Measurements from ENCODE around the gene COX7A2L. TPM values are rescaled to one million over a fixed set of nuclear protein-coding genes. Genes with fewer than 3 reads are reported as not detected.

COX7A2L gene
- total and polyA plus RNA-seq, 9 of the 15 experiments (the other 6 are each of a cell fraction or from before 2014, with no cell fraction given) = 118 to 481 (median 163) TPM

DNA sequence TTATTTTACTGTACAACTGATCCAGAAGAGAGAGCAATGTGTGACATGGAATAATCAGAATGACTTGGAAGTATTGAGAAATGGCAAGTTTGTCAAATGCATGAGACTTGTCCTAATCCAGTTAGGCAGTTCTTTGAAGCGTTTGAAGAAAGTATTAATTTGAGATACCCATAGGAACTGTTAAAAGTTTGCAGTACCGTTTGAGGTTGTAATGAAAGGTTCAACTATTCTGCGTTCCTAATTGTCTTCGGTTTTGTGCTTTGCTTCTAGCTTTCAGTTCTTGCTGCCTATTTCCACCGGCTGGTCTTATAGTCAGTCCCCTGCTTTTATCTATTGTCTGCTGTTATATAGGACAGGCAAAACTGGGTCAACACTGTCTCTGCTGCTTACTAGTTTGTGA, 41.8 kb downstream of the COX7A2L start:
- H2AFZ ChIP-seq (ENCODE audit: low read depth, low read length) = no peak overlapping the region
- no peak for ATAC-seq
- FAIRE-seq = no peak
- H3K27ac ChIP-seq (ENCODE audit: extremely low read depth, low read depth, low read length) = no peak overlapping the region
- in situ Hi-C loops (cut with MboI) (no loop called here), intact Hi-C loops (cut with micrococcal nuclease) (no loop called here)
- no peak overlapping the region for H3K9ac ChIP-seq (ENCODE audit: insufficient read depth in 1 of 2, low read depth in 2 of 2, low read length in 2 of 2)
- H3K4me2 ChIP-seq (ENCODE audit: insufficient read depth, low read length) = no peak overlapping the region
- no peak overlapping the region for H3K4me3 ChIP-seq
- WGBS (ENCODE audit: insufficient coverage, low coverage, missing lambda C conversion rate) = 99% methylated on average over 5 of the region's 5 CpGs
- POLR2A ChIA-PET = no interaction called here
- BruUV-seq (replicated peaks) = no TSS peak
- H3K27me3 ChIP-seq (ENCODE audit: control insufficient read depth in 2 of 2, insufficient read depth in 2 of 2, low read length in 2 of 2) = no peaks in the 10 kb centered on the region
- no peak for DNase-seq (ENCODE audit: extremely low read depth in 1 of 4, low spot score in 3 of 4)
- H3K36me3 ChIP-seq (ENCODE audit: control insufficient read depth, insufficient read depth, low read length) = peaks cover 23% of the 10 kb centered on the region; the same call in 2 of the 3 replicates
- no peak for TF ChIP-seq MTA3 (IDR thresholded peaks at IDR 0.05; ENCODE audit: borderline replicate concordance)
- TF ChIP-seq ZBTB8A (IDR thresholded peaks at IDR 0.05; ENCODE audit: partially characterized antibody) = no peak
- no peak for TF ChIP-seq CBFA2T2 (conservative IDR thresholded peaks at IDR 0.05)
- H4K20me1 ChIP-seq (replicated peaks; ENCODE audit: control insufficient read depth, insufficient read depth, low read length) = no peaks in the 10 kb centered on the region
- H3K79me2 ChIP-seq (ENCODE audit: control insufficient read depth, insufficient read depth, low read length) = no peaks in the 10 kb centered on the region
- H3K9me3 ChIP-seq (replicated peaks; ENCODE audit: control insufficient read depth, insufficient read depth, low read depth, low read length) = no peaks in the 10 kb centered on the region
- H3K9me1 ChIP-seq (ENCODE audit: control insufficient read depth, insufficient read depth, low read length) = no peaks in the 10 kb centered on the region
- CTCF ChIA-PET (ENCODE audit: low intra/inter-chr PET ratio) = no interaction called here
- H3K4me1 ChIP-seq (replicated peaks in 1 of 2; ENCODE audit: control insufficient read depth in 2 of 2, insufficient read depth in 2 of 2, low read length in 2 of 2) = no peaks in the 10 kb centered on the region

- ChIA-PET POLR2A (no interaction called here), CTCF (ENCODE audit: low intra/inter-chr PET ratio) (interaction anchor here (0.6 kb wide), 1 partner anchor 1895 kb away, joined by 3 read pairs; no protein-coding TSS in a partner anchor)
- TF ChIP-seq ARNT (IDR thresholded peaks at IDR 0.05) (no peak), ADNP (tag; IDR thresholded peaks at IDR 0.05) (no peak), DIDO1 (tag; IDR thresholded peaks at IDR 0.05; ENCODE audit: low read depth) (no peak), POLR3G (IDR thresholded peaks at IDR 0.05; ENCODE audit: extremely low read depth, insufficient read length, insufficient replicate concordance) (no peak), NUFIP1 (IDR thresholded peaks at IDR 0.05; ENCODE audit: partially characterized antibody) (no peak), TAF15 (IDR thresholded peaks at IDR 0.05; ENCODE audit: low read depth, low read length) (no peak), KLF16 (IDR thresholded peaks at IDR 0.05) (no peak), ZKSCAN1 (IDR thresholded peaks at IDR 0.05; ENCODE audit: low read depth, low read length) (no peak), ZNF41 (CRISPR knock-in tag; conservative IDR thresholded peaks at IDR 0.05) (no peak), PHF20 (IDR thresholded peaks at IDR 0.05; ENCODE audit: partially characterized antibody) (no peak), FOXM1 (IDR thresholded peaks at IDR 0.05; ENCODE audit: low read depth) (no peak), FOXM1 (CRISPR knock-in tag; IDR thresholded peaks at IDR 0.05; ENCODE audit: low read depth) (no peak)
- in situ Hi-C loops (cut with MboI) = no loop called here
- FAIRE-seq (no peak), ATAC-seq (no peak), DNase-seq (ENCODE audit: extremely low read depth in 1 of 4, low spot score in 3 of 4) (no peak)
- Histone ChIP-seq H3K27ac (ENCODE audit: extremely low read depth, low read depth, low read length) (no peak overlapping the region), H3K4me3 (no peak overlapping the region), H2AFZ (ENCODE audit: low read depth, low read length) (no peak overlapping the region), H3K79me2 (ENCODE audit: control insufficient read depth, insufficient read depth, low read length) (no peaks in the 10 kb centered on the region), H3K4me2 (ENCODE audit: insufficient read depth, low read length) (no peak overlapping the region), H3K9ac (ENCODE audit: insufficient read depth in 1 of 2, low read depth in 2 of 2, low read length in 2 of 2) (no peak overlapping the region), H3K9me3 (replicated peaks; ENCODE audit: control insufficient read depth, insufficient read depth, low read depth, low read length) (no peaks in the 10 kb centered on the region), H3K4me1 (replicated peaks in 1 of 2; ENCODE audit: control insufficient read depth in 2 of 2, insufficient read depth in 2 of 2, low read length in 2 of 2) (no peaks in the 10 kb centered on the region), H3K36me3 (ENCODE audit: control insufficient read depth, insufficient read depth, low read length) (peaks cover 23% of the 10 kb centered on the region; the same call in 2 of the 3 replicates), H3K27me3 (ENCODE audit: control insufficient read depth in 2 of 2, insufficient read depth in 2 of 2, low read length in 2 of 2) (no peaks in the 10 kb centered on the region), H3K9me1 (ENCODE audit: control insufficient read depth, insufficient read depth, low read length) (no peaks in the 10 kb centered on the region), H4K20me1 (replicated peaks; ENCODE audit: control insufficient read depth, insufficient read depth, low read length) (no peaks in the 10 kb centered on the region)
- intact Hi-C loops (cut with micrococcal nuclease) = no loop called here
- BruUV-seq (replicated peaks) = no TSS peak
These were observed 43.1 kb downstream of the COX7A2L start for GRCh38 chr2:42317945-42318344.
